Measurements from ENCODE around the gene HNRNPUL2.

- TF ChIP-seq POLR2A (IDR thresholded peaks at IDR 0.05; ENCODE audit: low read length) (no peak), GATA1 (IDR thresholded peaks at IDR 0.05; ENCODE audit: low read depth, low read length) (no peak)
Observed at GRCh38 chr11:62710001-62710345, 17.3 kb downstream of the HNRNPUL2 start.
